ENCODE measurements around the gene ADAMTSL1.

Gene ADAMTSL1

DNA sequence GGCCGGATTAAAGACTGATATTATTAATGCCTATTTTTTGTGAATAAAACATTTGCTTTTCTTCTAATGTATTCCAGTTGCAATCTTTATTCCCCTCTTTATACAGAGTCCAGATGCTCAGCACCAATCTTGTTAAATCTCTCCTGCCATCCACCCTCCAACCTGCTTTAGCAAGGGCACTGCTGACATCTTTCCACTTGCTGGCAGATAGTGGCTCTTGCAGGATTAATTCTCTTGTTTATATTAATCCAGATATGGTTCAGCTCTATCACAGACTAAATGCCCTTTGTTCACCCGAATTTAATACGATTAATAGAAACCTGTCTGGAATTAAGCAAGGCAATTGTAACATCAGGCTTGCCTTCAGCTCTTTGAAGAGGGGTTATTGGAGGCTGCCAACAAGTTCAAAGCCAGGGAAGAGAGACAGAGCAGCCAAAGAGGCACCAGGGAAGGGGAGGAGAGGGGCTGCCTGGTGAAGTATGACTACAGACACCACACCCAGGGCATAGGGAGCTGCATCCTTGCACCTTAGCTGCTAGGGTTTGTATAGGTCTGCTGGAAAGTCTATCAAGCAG lies 322.8 kb downstream of the ADAMTSL1 start:
- no peak overlapping the region for H3K4me3 ChIP-seq (ENCODE audit: low read depth, low read length)
- DNase-seq (ENCODE audit: low read depth), result no peak
- TF ChIP-seq, protein P1, sequence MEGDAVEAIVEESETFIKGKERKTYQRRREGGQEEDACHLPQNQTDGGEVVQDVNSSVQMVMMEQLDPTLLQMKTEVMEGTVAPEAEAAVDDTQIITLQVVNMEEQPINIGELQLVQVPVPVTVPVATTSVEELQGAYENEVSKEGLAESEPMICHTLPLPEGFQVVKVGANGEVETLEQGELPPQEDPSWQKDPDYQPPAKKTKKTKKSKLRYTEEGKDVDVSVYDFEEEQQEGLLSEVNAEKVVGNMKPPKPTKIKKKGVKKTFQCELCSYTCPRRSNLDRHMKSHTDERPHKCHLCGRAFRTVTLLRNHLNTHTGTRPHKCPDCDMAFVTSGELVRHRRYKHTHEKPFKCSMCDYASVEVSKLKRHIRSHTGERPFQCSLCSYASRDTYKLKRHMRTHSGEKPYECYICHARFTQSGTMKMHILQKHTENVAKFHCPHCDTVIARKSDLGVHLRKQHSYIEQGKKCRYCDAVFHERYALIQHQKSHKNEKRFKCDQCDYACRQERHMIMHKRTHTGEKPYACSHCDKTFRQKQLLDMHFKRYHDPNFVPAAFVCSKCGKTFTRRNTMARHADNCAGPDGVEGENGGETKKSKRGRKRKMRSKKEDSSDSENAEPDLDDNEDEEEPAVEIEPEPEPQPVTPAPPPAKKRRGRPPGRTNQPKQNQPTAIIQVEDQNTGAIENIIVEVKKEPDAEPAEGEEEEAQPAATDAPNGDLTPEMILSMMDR (conservative IDR thresholded peaks at IDR 0.05; ENCODE audit: low read depth, low read length), result no peak

DNA sequence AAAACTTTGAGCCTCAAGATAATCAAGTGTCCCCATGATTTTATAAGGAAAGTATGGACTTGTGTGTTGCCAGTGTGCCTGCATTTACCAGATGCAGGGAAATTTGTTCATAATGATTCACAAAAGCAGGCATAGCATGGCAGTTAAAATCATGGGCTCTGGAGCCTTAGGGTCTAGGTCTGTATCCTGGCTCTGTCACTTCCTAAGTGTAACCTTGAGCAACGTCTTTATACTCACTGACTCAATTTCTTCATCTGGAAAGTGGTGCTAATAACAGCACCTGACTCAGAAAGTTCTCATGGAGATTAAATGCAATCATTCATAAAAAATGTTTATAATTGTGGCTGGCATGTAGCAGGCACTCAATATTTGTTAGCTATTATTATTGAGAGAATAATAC lies 324.2 kb downstream of the ADAMTSL1 start:
- no peak for DNase-seq (ENCODE audit: low read depth)
- no peak overlapping the region for H3K4me3 ChIP-seq (ENCODE audit: low read depth, low read length)
- TF ChIP-seq, protein P1 (conservative IDR thresholded peaks at IDR 0.05; ENCODE audit: low read depth, low read length), result no peak

DNA sequence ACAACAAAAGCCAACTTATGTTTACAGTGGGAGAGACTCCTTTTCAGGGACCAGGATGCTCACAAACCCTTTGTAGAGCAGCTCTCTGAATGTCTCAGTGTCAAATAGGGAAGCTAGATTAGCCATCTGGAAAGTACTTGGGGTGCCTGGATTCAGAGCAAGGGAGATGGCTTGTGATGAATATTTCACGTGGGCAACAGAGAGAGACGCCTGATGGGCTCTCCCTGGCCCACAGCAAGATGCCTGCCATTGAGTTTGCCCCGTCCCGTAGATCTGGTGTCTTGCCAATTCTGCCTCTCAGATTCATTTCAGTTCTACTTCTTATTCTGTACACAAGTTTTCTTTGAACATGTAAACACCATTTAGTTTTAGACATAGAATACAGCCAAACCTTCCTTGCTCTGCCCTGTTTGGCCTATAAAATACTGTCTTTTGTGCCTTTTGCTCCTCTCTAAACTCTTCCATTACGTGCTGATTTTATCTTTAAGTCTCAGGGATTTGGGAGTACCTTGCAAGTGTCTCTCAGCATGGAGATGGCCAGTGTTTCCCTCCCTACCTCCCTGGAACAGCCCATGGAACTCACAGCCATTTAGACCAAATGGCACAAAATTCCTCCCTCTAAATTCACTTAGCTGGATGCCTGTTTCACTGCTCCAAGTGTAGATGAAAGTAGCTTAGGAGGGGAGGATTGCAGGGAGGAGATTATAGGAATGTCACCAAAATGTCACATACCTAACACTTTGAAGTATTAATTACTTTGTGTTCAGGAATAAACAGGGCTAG lies 324.7 kb downstream of the ADAMTSL1 start:
- no peak overlapping the region for H3K4me3 ChIP-seq (ENCODE audit: low read depth, low read length)
- TF ChIP-seq, protein P1 (conservative IDR thresholded peaks at IDR 0.05; ENCODE audit: low read depth, low read length), result no peak
- no peak for DNase-seq (ENCODE audit: low read depth)

DNA sequence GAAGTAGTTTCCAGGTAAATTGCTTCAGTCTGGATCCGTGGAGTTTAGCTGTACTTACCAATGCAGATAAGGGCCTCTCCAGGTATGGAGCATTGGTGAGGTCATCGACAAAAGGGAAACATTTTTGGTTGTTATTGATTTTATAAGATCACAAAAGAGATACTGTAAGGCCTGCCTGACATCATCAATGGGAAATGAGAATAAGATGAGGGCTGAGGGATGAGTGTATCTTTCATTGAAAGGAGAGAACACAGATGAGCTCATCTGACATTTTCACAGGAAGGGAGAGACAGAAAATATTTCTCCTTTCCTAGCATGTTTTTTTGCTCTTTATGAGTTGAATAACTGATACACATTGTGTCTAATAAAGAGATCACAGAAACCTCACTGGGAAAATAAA lies 325.5 kb downstream of the ADAMTSL1 start:
- TF ChIP-seq, protein P1 (conservative IDR thresholded peaks at IDR 0.05; ENCODE audit: low read depth, low read length), result no peak
- no peak for DNase-seq (ENCODE audit: low read depth)
- H3K4me3 ChIP-seq (ENCODE audit: low read depth, low read length), result no peak overlapping the region

DNA sequence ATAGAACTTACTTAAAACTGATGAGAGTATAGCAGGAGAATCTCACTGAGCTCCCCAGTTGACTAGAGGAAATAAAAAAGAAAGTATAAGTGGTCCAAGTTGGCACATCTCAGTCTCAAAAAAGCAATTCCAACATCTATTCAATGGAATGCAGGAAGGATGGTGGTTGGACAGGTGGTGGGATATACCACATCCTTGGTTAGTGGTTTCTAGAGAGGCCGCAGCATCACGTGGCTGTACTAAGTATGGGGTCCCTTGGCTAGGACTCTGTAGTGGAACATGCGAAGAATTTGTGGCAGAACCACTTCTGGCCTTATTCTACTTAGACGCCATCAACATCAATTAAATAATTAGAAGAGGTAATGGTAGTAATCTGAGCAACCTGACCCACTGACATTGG lies 326.6 kb downstream of the ADAMTSL1 start:
- TF ChIP-seq, protein P1 (conservative IDR thresholded peaks at IDR 0.05; ENCODE audit: low read depth, low read length), result no peak
- DNase-seq (ENCODE audit: low read depth), result no peak
- H3K4me3 ChIP-seq (ENCODE audit: low read depth, low read length), result no peak overlapping the region

DNA sequence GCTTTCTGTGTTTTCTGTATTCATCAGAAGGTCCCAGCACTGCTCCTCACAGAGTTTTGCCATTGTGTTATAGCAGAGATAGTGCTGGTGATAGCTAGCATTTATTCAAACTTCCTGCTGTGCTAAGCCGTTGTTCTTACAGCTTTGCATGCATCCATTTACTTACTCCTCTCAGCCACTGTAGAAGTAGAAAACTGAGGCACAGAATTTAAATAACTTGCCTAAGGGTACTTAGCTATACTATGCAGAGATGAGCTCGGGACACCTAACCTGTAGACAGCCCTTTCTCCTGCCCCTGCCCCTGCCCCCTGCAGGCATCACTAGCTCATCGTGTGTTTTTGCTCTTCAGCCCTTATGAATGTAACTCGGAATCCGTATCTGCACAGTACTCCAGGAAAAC lies 331.4 kb downstream of the ADAMTSL1 start:
- DNase-seq (ENCODE audit: low read depth), result no peak
- TF ChIP-seq, protein P1 (conservative IDR thresholded peaks at IDR 0.05; ENCODE audit: low read depth, low read length), result no peak
- H3K4me3 ChIP-seq (ENCODE audit: low read depth, low read length), result no peak overlapping the region
